Thyroid gland (tissue), 4 donors: ENCODE measurements around the gene FNDC11.
"Not testable (repeated sequence)": the region's sequence is repeated elsewhere in the genome, so short reads cannot be mapped to it uniquely, and the experiment has no call there.

Experiments used
- CTCF ChIP-seq, 6 experiments: fragments of 200-600 bp in 3 of 6; fragments of 450-650 bp in 3 of 6; sonication (generic) in 3 of 6; IDR thresholded peaks; one replicate each; pipeline ENCODE4 v1.5.1; 2016 to 2019; ENCODE audit warnings: antibody characterized with exemption in 6 of 6, mild to moderate bottlenecking in 2 of 6, inconsistent platforms in 1 of 6, moderate library complexity in 1 of 6
- POLR2A ChIP-seq, 2 donors: fragments of 450-650 bp; IDR thresholded peaks; one replicate each; pipeline ENCODE4 v1.6.1; 2017; ENCODE audit warnings: antibody characterized with exemption in 2 of 2, mild to moderate bottlenecking in 2 of 2, moderate library complexity in 1 of 2

GRCh38 chr20:63514520-63514919, 39.4 kb upstream of the FNDC11 start:
- TF ChIP-seq POLR2A, CTCF (IDR thresholded peaks at IDR 0.05): not testable (repeated sequence)
